GM19023 (cell line): ENCODE measurements around the gene ARL8B.
A peak's percentile ranks its signal among the peaks of the same experiment; 100 is the strongest.
"Not testable (repeated sequence)": the region's sequence is repeated elsewhere in the genome, so short reads cannot be mapped to it uniquely, and the experiment has no call there.

Experiments
- ATAC-seq: cut with Tn5 transposase; IDR thresholded peaks from one replicate; pipeline ENCODE4 v1.9.1; 2021; ENCODE audit warnings: mild to moderate bottlenecking, moderate library complexity; ENCODE audit not compliant: unreplicated experiment

The ARL8B gene

DNA sequence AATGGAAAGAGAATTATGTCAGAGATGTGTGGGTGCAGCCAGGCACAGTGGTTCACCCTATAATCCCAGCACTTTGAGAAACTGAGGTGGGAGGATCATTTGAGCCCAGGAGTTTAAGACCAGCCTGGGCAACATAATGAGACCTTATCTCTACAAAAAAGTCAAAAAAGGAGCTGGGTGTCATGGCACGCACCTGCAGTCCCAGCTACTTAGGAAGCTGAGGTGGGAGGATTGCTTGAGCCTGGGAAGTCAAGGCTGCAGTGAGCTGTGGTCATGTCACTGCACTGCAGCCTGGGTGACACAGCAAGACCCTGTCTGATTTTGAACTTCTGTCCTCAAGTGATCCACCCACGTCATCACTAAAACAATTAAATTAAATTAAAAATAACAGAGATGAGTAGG is 15.2 kb upstream of the ARL8B start:
- not testable (repeated sequence) for ATAC-seq

- ATAC-seq: no peak
These were observed 11.8 kb upstream of the ARL8B start for GRCh38 chr3:5110337-5110736.

DNA sequence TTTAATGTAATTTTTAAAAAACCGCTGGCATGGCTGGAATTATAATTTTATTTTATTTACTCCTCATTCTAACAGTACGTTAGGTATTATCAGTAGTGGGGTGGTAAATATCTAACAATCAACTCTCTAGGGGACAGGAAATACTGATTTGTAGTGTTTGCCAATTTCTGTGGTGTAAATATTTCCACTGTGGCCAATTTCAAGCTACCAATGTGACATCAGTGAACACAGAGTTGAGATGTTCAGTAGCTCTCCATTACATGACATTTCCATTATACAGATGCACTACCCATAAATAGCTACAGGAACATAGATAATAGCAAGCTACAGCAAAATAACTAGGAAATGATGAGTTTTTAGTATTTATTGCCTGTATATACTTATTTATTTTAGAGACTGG is 10.0 kb upstream of the ARL8B start:
- no peak for ATAC-seq

GRCh38 chr3:5113726-5114125 is 8.4 kb upstream of the ARL8B start:
- not testable (repeated sequence) for ATAC-seq

- ATAC-seq: peak; percentile 76
These were observed 6.5 kb upstream of the ARL8B start for GRCh38 chr3:5115506-5116162.

GRCh38 chr3:5116538-5116937 is 5.6 kb upstream of the ARL8B start:
- no peak for ATAC-seq

- ATAC-seq: no peak
These were observed 1.6 kb upstream of the ARL8B start for GRCh38 chr3:5120446-5120845.

DNA sequence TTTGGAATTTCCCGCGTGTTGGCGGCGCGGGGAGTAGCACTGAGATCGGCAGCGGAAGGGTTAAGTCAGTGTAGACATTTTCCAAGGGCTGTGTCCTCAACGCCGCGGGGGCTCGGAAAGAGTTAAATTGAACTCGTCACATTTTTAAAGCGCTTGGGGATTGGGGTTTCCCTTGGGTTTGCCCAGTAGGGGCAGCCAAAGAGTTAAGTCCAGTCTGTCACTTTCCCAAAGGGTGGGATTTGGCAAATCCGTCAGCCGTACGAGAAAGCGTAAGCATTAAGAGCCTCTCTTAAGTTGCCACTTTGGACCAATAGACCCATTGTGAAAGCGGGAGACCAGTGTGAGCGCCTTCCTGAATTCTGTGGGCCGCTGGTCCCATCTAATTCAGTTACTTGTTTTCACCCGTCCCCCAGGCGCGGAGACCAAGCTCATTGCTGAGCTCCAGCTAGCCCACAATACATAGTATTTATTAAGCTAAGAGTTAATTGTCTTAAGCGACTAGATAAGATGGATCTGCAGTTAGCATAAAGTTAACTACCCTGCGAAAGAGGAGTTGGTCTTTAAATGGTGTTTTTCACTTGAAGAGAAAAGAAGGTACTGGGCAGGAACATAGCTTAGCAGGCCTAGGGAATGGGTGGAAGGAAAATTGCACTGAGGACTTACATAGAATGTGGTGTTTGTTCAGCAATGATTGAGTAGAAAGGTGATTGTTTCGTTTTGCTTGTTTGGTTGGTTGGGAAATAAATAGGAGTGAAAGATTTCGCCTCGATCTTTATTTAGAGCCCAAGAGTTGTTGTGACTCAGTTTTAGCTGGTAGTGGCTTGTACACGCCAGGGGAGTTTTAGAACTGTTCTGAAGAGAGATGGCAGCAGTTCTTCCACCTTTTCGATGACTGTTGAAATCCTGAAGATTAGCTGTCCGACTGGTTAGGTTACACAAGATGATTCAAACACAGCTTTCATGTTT is 932 bp downstream of the ARL8B start:
- peak; percentile 29 for ATAC-seq

DNA sequence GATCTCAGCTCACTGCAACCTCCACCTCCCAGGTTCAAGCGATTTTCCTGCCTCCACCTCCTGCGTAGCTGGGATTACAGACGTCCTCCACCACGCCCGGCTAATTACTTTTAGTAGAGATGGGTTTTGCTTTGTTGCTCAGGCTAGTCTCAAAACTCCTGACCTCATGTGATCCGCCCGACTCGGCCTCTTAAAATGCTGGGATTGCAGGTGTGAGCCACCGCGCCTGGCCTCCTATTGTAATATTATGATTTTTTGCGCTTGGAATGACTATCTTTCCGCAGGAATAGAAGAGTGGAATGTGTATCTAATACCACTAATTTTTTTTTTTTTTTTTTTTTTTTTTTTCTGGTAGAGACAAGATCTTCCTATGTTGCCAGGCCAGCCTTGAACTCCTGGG is 1.8 kb downstream of the ARL8B start:
- ATAC-seq: no peak

GRCh38 chr3:5126586-5126985 is 4.5 kb downstream of the ARL8B start:
- no peak for ATAC-seq

DNA sequence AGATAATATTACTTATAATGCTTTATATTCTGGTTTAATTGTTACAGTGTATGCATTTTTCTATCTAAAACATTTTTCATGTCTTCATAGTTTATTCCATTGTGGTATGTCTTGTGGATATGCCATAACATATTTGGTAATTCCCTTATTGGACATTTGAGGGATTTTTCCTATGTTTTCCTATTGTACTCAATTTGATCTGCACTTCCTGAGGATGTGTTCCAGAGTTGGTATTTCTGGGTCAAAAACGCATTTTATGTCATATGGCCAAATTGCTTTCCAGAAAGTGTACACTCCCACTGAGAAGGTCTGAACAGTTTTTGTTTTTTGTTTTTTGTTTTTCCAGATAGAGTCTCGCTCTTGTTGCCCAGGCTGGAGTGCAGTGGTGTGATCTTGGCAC is 6.8 kb downstream of the ARL8B start:
- no peak for ATAC-seq

- no peak for ATAC-seq
These were observed 11.3 kb downstream of the ARL8B start for GRCh38 chr3:5133239-5134018.

DNA sequence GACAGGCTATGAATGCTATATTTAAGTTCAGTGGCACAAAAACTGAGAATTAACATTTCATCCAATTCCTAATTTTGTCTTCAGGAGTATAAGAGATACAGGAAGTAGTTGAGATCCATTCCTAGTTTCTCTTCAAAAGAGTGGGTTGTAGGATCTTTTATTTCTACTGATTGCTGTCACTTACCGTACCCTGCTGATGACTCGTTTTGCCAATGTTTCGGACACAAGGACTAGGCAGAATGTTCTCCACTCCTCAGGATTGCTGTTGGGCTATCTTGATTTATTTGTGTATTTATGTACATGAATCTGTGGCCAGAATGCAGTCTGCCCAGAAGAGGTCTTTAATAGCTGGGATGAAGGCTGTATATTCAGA is 11.9 kb downstream of the ARL8B start:
- no peak for ATAC-seq

DNA sequence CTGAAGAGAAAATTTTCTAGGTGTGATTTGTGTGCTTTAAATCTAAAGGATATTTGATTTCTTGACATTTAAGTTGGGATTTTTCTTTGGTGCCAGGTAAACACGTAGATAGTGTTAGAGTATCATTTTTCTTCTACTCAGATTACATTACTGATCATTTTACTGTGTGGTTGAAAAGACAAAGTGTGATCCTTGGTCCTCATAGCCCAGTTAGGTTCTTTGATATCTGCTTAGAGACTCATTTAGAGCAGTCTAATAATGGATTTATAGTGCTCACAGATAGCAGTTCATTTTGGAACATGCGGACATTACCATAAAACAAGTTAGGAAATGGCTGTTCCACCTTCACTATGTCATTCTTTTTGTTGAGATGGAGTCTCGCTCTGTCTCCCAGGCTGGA is 12.4 kb downstream of the ARL8B start:
- ATAC-seq: no peak

DNA sequence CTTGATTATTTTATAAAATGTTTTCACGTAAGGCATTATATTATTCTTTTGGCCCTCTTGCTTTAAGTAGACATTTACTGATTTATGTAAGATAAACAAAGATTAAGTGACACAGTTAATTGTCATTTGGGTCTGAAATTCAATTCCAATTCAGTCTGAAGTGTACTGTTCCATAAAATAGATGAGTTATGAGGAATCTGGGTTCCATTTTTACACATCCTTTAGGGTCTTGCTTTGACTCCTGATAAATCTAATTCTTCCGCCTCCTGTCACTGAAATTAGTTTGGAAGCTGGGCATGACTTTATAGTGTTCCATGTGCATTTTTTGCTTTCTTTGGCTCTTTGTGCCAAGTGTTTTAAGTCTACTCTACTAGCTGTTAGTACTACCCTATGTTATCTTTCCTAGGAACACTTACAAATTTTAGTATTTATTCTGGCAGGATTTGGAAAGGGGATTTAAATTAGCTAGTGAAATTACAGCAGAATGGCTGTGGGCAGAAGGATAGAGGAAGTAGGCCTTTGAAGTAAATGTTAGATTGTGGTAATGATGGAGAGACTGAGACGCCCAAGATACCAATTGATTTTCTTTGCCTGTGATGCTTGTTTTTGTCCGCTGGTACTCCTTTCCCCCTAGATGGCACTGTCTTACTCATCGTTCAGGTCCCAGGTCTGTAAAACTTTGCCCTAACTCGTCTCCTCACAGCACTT is 14.3 kb downstream of the ARL8B start:
- ATAC-seq: peak; percentile 58

DNA sequence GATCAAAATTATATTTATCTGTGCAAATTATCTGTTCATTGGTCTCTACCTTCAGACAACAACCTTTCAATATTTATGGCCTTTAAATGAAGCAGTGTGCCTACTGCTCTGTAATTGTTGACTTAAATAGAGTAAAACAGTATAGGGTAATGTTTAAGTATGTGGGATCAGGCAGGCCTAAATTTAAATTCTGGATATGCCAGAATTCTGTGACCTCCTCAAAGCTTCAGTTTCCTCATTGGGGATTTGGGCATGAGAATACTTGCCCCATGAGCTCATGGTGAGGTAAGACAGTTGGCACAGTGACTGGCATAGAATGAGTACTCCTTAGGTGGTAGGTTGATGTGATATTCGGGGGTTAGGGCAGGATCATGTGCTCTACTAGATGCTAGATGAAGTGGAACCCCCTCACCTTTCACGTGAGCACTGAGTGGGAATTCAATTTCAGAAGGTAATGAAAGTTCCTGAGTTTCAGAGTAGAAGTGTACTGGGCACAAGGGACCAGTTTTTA is 14.9 kb downstream of the ARL8B start:
- no peak for ATAC-seq

DNA sequence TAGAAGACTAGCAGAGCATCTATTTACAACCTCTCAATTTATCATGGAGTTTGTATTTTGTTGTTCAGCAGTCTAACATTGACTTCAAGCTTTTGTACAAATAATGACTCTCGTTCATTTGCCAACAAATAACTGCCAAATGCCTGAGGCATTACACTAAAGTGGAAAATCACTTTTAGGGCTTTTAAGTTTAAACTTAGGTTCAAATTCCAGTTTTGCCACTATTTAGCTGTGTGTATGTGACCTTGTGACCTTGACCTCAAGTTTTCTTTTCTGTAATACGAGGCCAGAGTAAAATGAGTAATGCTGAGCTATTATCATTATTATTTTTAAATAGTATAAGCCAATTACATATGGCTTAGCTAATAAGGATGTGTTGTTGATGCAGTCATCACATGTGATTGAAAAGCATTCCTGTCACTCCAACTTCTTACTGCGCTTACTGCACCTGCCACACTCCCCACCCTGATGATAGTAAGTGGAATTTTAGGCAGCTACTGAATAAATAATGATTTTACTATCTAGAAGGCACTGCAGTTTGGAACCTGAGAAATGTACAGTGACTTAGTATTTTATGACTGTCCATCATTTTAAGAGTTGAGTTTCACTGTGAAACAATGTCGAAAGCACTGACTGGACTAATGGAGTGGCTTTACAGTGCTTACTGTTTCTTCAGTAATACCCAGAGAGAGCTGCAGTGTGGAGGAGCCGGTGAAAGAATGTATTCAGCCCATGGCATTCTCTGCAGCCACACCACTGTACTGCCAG is 16.3 kb downstream of the ARL8B start:
- ATAC-seq: no peak

GRCh38 chr3:5140230-5140621 is 18.1 kb downstream of the ARL8B start:
- peak; percentile 49 for ATAC-seq

DNA sequence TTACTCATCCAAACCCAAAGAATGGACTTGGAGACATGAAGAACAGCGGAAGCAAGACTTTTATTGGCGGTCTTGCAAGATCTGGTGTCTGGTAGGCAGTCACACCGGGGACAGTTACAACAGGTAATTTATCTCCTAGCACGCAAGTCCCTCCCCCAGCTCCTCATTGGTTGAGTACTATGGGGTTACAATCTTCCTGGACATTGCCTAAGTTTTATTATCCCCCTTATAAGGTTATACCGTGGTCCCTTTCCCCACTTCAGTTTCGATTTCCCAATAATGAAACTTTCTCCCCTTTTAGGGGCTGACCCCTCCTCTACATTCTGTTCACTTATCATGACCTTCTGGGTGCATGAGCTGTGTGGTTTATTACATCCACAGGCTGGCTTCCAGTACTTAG is 18.7 kb downstream of the ARL8B start:
- no peak for ATAC-seq

GRCh38 chr3:5141760-5142159 is 19.7 kb downstream of the ARL8B start:
- no peak for ATAC-seq
